Gastrocnemius medialis (tissue), 4 donors: Measurements from ENCODE around the gene SURF2.

ENCODE experiments used
- CTCF ChIP-seq, 5 experiments: fragments of 450-650 bp in 3 of 5; fragments of 200-600 bp in 2 of 5; sonication (generic) in 2 of 5; IDR thresholded peaks in 4 of 5; conservative IDR thresholded peaks in 1 of 5; 1 replicate in 4 of 5; 2 replicates in 1 of 5; pipeline ENCODE4 v1.5.1; 2016 to 2019; ENCODE audit warnings: antibody characterized with exemption in 5 of 5, mild to moderate bottlenecking in 3 of 5, moderate library complexity in 3 of 5
- POLR2A ChIP-seq, 2 donors: fragments of 450-650 bp; IDR thresholded peaks; one replicate each; pipeline ENCODE4 v1.6.1; 2017; ENCODE audit warnings: antibody characterized with exemption in 2 of 2, mild to moderate bottlenecking in 2 of 2, moderate library complexity in 2 of 2

- no peak for TF ChIP-seq POLR2A (IDR thresholded peaks at IDR 0.05)
- no peak for TF ChIP-seq CTCF (IDR thresholded peaks at IDR 0.05 in 4 of 5, conservative IDR thresholded peaks at IDR 0.05 in 1 of 5)
These were observed 10.1 kb upstream of the SURF2 start for GRCh38 chr9:133346021-133346785.
